Activated CD4-positive, alpha-beta T cell treated with anti-CD3 and anti-CD28 coated beads, Interleukin-2, amount 50 U/mL, for 16 hours (primary cell): Measurements from ENCODE around the gene GALR2.

Experiments used
- DNase-seq: peaks from one replicate; pipeline ENCODE4 v3.0.0-alpha.2; 2020

Gene GALR2

DNA sequence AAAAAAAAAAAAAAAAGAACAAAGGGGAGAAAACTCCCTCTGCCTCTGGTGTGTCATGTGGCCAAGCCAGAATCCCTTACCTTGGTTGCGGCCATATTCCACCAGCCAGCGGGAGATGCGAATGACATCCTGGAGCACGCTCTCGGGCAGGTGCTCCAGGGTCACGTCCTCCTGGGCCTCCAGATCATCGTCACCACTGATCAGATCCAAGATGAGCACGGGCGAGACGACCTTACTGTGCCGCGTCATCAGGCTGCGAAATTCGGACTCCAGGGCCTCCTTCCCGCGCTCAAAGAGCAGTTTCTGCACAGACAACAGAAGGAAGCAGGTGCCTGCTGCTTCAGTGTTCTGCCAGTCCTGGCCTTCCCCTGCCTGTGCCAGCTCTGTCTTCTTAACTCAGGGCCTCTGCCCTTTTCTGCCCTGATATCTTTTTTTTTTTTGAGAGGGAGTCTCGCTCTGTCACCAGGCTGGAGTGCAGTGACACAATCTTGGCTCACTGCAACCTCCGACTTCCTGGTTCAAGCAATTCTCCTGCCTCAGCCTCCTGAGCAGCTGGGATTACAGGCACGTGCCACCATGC lies 23.2 kb downstream of the GALR2 start:
- no peak for DNase-seq

DNA sequence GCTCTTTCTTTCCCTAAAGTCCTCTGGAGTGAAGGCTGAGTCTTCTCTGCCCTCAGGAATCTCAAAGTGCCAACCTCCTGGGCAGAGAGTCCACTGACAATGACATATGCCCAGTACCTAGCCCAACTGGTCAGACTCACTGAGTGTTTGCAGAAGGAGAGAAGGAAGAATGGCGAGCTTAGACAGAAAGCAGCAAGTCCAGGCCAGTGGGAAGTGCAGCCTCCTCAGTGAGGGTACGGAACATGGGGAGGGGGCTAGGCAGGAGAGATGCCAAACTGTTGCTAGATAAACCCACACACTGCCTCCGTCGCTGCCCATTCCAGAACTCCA lies 28.3 kb downstream of the GALR2 start:
- no peak for DNase-seq

DNA sequence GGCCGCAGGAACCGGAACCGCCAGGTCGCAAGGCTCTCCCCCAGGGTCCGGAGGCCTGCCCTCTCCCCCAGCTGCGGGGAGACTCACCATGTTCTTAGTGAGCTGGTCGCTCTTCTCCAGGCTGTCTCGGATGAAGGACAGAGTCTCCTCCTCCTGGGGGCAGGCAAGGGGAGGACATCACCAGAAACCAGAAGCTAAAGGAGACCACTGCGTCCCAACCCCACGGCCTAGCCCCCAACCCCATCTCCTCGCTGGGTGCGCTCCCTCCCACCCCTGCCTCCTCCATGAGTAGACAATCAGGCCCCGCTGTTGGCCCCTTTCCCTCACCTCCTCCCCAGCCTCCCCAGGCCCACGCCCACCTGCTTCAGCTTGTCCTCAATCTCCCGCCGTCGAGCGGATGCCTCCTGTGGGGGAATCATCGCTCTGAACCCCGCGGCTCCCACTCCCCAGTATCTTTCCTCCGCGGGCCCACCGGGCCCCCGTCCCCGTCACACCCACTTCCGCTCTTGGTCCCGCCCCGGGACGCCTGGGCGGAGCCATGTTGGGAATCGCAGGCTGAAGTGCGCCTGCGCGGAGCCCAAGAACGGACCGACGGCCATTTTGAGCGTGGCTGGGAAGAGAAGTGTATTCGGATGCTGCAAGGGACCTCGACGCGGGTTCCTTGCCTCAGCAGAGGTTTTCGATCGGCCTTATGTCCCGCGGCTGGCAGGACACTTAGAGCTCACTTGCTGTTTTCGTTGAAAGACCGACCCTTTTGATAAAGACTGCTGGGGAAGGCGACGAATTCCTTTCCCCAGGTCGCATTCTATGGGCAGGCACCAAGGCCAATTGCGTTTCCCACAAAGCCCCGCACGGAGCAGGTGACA lies 28.9 kb downstream of the GALR2 start, which contains the start of gene EXOC7:
Gene EXOC7, minus strand, starts transcription at position 514 of the 866 bp plus-strand sequence. Its CDS starts 95 bp downstream, at position 419.
- peak; percentile 95 for DNase-seq

DNA sequence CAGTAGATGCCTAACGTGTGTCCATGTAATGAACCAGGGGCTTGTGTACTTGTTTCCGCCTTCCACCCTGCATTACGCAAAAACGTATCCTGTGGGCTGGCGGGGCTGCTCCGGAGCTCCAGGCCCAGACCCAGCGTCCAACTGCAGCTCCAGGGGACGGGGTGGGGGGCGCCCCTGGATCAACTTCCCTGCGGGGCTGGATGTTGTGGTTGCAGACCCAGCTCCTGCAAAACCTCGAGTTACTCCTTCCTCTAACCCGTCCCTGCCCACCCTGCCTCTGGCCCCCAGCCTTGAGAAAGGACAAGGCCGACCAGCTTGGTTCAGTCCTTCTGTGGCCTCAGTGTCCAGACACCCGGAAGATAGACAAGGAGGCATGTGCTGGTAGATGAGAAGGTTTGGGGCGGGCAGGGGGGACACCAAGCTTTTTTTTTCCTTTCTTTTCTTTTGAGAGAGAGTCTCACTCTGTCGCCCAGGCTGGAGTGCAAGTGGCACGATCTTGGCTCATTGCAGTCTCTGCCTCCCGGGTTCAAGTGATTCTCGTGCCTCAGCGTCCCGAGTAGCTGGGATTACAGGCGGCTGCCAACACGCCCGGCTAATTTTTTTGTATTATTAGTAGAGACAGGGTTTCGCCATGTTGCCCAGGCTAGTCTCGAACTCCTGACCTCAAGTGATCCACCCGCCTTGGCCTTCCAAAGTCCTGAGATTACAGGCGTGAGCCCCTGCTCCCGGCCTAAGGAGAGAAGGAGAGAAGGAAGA lies 29.7 kb downstream of the GALR2 start:
- no peak for DNase-seq

DNA sequence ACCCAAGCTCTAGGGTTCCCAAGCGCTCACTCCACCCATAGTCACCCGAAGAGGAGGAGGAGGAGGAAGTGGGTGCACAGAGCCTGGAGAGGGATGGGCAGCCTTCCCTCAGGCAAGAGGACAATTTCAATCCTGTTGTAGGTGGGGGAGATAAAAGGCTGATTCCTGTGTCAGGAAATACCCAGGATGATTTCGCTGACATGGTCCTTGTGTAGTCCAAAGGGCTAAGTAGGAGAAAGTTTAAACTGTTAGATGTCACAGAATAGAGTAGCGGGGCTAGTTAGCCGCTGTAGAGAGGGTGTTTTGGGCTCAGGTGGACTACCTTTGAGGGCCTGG lies 30.3 kb downstream of the GALR2 start:
- no peak for DNase-seq

DNA sequence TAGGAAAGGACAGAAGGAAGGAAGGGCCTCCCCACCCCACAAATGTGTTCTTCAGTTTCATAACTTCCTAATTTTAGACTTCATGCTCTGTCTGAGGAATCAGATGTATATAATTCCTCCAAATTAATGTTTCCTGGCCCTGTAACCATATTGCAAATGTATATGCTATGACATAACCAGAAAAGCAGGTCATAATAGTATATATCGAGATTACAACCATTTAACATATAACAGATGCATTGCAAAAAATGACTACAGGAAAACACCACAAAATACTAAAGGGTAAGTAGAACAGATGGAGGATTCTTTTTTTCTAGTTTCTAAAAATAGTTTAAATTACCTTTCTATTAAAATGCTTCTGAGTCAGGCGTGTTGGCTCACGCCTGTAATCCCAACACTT lies 32.1 kb downstream of the GALR2 start:
- no peak for DNase-seq

DNA sequence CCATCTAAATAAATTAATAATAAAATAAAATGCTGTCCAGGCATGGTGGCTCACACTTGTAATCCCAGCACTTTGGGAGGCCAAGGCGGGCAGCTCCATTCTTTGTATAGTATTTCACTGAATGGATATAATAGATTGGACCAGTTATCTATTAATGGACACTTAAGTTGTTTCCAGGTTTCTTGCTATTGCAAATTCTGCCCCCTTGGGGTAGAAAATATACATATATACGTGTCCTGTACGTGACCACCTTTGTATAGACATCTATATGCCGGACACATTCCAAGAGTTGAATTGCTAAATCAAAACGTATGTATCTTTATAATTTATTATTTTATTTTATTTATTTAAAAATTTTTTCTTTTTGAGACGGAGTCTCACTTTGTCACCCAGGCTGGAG lies 32.9 kb downstream of the GALR2 start:
- no peak for DNase-seq

DNA sequence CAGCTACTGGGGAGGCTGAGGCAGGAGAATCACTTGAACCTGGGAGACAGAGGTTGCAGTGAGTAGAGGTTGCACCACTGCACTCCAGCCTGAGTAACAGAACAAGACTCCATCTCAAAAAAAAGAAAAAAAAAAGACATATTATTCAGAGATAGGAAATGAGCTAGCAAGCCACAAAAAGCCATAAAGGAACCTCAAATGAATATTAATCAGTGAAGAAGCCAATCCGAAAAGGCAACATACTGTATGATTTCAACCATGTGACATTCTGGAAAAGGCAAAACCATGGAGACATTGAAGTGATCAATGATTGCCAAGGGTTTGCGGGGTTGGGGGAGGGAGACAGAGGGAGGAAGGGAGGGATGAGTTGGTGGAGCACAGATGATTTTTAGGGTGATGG lies 37.4 kb downstream of the GALR2 start:
- DNase-seq: no peak

DNA sequence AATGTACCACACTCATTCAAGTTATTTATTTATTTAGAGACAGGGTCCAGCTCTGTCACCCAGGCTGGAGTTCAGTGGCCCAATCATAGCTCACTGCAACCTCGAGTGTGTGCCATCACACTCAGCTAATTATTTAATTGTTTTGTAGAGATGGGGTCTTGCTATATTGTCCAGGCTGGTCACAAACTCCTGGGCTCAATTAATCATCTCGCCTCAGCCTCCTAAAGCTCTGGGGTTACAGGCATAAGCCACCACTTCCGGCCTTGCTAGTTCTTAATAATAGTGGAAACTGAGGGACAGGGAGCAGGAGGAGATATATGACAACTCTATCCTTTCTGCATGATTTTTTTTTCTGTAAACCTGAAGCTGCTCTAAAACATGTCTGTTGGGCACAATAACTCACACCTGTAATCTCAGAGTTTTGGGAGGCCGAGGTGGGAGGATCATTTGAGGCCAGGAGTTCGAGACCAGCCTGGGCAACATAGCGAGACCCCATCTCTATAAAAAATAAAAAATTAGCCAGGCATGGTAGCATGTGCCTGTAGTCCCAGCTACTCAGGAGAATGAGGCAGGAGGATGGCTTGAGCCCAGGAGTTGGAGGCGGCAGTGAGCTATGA lies 40.7 kb downstream of the GALR2 start:
- no peak for DNase-seq

DNA sequence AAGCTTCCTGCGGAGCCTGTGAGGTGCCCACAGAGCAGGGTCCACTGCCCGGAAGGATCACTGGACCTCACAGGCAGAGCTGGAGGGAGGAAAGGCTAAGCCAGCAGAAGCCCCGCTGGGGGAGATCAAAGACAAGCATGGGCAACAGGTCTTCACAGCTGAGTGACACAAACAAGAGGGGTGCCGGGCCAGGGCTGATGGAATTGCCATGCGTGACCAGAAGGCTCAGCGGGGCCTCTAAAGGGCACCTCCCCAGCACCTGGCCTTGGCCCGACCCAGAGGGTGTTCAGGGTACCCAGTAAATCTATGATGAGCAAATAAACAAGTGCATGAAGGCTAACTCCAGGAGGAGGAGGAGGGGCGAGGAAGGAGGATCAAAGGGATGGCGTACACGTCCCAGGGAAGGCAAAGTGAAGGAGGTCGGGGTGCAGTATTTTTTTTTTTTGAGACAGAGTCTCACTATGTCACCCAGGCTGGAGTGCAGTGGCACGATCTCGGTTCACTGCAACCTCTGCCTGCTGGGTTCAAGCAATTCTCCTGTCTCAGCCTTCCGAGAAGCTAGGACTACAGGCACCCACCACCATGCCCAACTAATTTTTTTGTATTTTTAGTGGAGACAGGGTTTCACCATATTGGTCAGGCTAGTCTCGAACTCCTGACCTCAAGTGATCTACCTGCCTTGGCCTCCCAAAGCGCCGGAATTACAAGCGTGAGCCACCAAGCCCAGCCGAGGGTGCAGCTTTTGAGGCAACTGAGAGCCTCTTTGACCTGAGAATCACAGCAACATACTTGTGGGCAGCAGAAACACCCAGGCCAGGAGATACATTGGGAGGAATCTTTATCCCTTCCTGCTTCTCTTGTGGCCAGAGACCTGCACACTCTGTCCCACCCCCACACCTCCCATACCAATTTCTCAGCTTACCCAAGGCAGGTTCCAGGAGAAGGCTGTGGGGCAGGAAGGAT lies 45.1 kb downstream of the GALR2 start:
- no peak for DNase-seq

DNA sequence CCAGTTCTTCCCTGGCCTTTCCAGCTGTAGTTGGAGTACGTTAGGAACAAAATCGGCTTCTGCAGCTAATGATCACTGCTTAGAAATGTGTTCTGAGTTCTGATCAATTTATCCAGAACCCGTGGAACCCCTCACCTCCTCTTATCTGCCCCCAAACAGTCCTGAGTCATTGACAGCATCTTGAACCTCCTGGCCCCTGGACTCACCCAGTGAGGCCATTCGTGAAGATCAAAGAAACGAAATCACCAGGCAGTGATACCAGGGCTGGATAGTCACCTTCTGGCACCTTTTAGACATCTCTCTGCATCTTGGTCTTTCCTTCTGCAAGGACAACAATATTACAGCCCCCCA lies 46.1 kb downstream of the GALR2 start:
- DNase-seq: no peak

DNA sequence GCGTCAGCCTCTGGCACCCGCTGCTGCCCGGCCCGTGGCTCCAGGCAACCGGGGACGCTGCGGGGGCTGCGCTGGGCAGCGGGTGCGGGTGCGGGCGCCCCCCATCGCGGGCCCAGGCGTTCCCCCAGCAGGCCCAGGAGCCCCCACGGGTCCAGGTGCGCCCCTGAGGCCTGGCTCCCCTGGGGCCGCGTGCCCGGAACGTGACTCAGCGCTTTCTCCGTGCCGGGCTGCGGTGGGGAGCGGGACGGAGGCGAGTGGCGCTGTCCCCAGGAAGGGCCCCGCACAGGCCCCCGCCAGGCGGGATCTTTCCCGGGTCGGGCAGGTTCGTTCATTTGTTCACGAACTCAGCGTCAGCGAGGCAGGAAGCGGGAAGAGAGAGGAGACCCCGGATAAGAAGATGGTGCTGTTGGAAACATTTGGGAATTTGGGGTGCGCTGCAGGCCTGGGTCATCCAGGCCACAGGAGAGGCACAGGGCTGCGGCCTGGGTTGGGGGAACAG lies 47.4 kb downstream of the GALR2 start:
- DNase-seq: no peak

DNA sequence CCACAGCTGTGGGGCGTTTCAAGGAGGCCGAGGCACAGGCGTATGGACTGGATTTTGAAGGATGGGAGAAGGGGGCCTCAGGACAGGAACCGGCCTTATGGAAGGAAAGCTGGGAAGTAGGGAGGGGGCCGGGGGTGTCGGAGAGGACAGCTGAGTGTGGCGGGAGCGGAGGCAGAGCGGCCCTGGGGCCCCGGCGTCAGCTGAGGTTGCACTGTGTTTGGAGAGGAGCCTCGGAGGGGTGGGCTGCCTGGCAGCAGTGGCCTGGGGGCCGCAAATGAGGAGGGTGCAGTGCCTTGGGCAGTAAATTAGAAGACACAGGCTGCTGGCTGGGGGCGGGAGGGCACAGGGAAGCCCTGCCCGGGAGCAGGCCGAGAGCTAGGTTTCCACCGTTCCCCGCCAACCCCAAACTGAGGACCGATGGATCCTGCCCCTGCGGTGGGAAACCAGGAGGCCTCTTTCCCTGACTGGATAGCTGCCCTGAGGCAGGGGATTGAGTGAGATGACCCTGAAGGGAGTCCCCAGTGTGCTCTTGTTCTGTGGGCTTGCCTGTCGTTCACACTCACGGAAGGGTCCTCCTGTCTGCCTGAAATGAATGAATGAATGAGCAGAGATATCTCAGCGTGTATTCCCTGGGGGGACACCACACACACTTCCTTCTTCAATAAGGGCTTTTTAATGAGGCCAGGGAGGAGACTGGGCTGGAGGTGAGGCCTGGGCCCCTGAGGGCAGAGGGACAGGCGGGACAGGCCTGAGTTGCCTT lies 48.0 kb downstream of the GALR2 start:
- no peak for DNase-seq

DNA sequence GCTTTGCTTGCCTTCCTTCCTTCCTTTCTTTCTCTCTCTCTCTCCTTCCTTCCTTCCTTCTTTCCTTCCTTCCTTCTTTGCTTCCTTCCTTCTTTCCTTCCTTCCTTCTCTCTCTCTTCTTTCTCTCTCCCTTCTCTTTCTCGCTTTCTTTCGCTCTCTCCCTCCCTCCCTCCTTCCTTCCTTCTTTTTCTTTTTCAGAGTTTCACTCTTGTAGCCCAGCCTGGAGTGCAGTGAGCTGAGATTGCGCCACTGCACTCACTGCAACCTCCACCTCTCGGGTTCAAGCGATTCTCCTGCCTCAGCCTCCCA lies 48.6 kb downstream of the GALR2 start:
- no peak for DNase-seq

DNA sequence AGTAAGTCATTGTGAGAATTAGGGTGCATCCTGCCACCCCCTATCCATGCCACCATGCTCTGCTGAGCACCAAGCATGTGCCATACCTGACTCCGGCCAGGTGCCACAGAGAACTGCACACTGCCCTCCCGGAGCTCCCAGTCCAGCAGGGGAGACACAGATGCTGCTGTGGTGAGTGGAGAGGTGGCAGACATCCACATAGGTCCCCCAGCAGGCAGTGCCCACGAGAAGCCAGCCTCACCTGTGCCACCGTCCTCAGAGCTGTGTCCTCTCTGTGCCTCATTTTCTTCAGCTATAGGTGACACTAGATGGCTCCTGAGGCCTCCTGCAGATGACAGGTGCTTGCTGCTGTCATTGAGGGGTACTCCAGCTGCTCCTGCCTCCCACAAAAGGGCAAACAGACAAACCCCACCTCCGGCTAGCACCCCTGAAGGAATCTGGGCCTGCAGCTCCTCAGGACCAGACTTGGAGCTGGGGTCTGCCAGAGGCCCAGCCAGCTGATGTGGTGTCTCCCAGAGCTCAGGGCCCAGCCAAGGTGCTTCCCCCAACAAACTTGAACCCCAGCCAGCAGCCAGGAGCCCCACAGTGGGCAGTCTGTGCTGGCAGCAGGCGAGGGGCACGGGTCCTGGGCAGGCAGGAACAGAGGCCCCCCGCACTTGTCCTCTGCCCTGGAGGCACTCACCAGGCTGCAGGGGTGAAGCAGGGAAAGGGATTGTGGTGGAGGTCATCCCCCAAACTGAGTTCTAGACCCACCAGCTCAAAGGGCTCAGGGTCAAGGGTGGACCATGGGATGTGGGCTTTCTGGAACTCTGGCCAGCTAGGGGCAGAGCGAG lies 49.4 kb downstream of the GALR2 start:
- DNase-seq: no peak

DNA sequence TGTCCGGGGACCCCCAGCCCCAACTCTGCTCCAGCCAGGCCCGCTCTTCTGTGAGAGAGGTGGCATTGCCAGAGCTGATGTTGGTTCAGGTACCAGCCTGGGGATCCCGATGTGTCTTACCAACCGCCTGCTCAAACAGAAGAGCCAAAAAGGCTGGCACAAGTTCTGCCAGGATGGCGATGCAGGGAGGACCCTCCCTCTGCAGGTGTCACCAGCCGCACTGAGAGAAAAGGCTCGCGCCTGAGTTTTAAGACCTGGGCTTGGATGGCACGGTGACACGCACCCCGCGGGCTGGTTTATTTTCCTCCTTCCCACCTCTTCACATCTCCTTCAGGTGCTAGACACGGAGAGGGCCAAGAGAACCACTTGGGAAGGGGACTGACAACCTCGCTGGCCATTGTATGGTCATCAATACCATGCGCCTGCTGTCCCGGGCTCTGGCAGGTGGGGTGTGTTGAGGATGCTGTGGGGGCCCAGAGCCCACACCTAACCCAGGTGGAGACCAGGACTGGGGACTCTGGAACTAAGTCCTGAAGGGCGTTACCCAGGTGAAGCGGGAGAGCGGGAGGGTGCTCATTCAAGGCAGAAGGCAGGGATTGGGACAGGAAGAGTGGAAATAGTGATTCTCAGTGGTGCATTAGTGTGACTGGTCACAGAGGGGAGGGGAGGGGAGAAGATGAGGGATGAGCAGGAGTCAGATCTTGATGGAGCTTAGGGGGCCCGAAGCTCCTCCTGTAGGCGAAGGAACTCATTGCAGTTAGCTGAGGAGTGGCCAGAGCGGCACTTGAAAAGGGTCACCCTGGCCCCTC lies 50.2 kb downstream of the GALR2 start:
- no peak for DNase-seq

DNA sequence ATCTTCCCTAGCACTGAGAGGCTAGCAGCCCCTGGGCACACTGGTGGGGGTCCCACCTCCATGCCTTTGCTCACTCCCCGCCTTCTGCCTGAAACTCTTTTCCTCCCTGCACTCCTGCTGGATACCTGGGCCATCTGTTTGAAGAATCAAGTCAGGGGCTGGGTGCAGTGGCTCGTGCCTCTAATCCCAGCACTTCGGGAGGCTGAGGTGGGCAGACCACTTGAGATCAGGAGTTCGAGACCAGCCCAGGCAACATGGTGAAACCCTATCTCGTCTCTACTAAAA lies 50.8 kb downstream of the GALR2 start:
- DNase-seq: no peak

DNA sequence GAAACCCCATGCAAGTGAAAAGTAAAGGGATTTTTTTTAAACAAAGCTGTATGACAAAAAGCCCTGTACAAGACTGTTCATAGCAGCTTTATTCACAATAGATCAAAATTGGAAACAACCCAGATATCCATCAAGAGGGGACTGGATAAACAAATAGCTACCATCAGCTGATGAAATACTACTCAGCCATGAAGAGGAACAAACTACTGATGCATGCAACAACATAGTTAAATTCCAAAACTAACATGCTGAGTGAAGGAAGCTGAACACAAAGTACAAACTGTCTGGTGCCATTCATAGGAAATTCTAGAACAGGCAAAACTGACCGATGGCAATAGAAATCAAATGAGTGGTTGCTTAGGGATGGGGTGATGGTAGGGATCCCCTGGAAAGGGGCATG lies 51.3 kb downstream of the GALR2 start:
- no peak for DNase-seq
